Caco-2 (cell line): ENCODE measurements around the gene TMEM53. TPM values are rescaled to one million over a fixed set of nuclear protein-coding genes. Genes with fewer than 3 reads are reported as not detected.

Source experiments
- BruUV-seq: library from RNA; stranded (reverse); fragments of 400-500 nt; replicated peaks from 2 replicates; lab custom pipeline; 2021; lab: Mats Ljungman, UMichigan
- CTCF ChIA-PET: fragments of 300-600 bp; sonication (Branson Sonifier 250); formaldehyde crosslinking; loops from one replicate; lab custom pipeline; 2022; ENCODE audit warnings: antibody characterized with exemption; lab: Charles Lee
- POLR2A ChIA-PET: fragments of 300-600 bp; sonication (Branson Sonifier 250); formaldehyde crosslinking; loops from one replicate; lab custom pipeline; 2022; ENCODE audit warnings: antibody characterized with exemption; lab: Charles Lee
- DNase-seq, 2 experiments: peaks; one replicate each; pipeline versions ENCODE4 v3.0.0 to v3.0.0-alpha.2; 2020 to 2022
- H3K27me3 ChIP-seq: replicated peaks from 2 replicates; pipeline ENCODE4 v1.6.0; 2011; ENCODE audit warnings: low read length; ENCODE audit not compliant: control insufficient read depth, insufficient read depth
- H3K36me3 ChIP-seq: 2 replicates; pipeline ENCODE4 v1.5.1; 2011; ENCODE audit warnings: low read length; ENCODE audit not compliant: control insufficient read depth, insufficient read depth
- H3K4me1 ChIP-seq: fragments of 250-450 bp; sonication (Bioruptor Pico); 2 replicates; pipeline ENCODE4 v1.5.1; 2020; ENCODE audit warnings: mild to moderate bottlenecking
- H3K4me3 ChIP-seq: 2 replicates; pipeline ENCODE4 v1.5.1; 2011; ENCODE audit warnings: low read depth, mild to moderate bottlenecking, control low read depth, low read length
- H3K9me3 ChIP-seq: fragments of 250-450 bp; sonication (Bioruptor Pico); 2 replicates; pipeline ENCODE4 v1.5.1; 2020; ENCODE audit warnings: mild to moderate bottlenecking, moderate library complexity
- H3K27ac Mint-ChIP-seq: one replicate; pipeline ENCODE4 v1.8.0; 2022; ENCODE audit warnings: mixed read lengths; ENCODE audit not compliant: unreplicated experiment
- H3K27me3 Mint-ChIP-seq: one replicate; pipeline ENCODE4 v1.8.0; 2022; ENCODE audit warnings: mixed read lengths; ENCODE audit not compliant: insufficient read depth, unreplicated experiment
- H3K36me3 Mint-ChIP-seq: one replicate; pipeline ENCODE4 v1.8.0; 2022; ENCODE audit warnings: mild to moderate bottlenecking, mixed read lengths; ENCODE audit not compliant: insufficient read depth, unreplicated experiment
- H3K4me1 Mint-ChIP-seq: one replicate; pipeline ENCODE4 v1.8.0; 2022; ENCODE audit warnings: low read depth, mixed read lengths; ENCODE audit not compliant: unreplicated experiment
- H3K4me3 Mint-ChIP-seq: one replicate; pipeline ENCODE4 v1.8.0; 2022; ENCODE audit warnings: mild to moderate bottlenecking, moderate library complexity, mixed read lengths; ENCODE audit not compliant: unreplicated experiment
- H3K9me3 Mint-ChIP-seq: one replicate; pipeline ENCODE4 v1.8.0; 2022; ENCODE audit warnings: mixed read lengths; ENCODE audit not compliant: unreplicated experiment
- intact Hi-C: fragments of 100-400 bp; cut with micrococcal nuclease; formaldehyde crosslinking; loops from one replicate; pipeline ENCODE4 v1.10.0; 2022; ENCODE audit not compliant: unreplicated experiment
- total RNA-seq: library from RNA; stranded (reverse); gene quantifications from 2 replicates; pipeline ENCODE4 v1.2.3, GENCODE V29; 2022
- TF ChIP-seq, protein P1 (sequence below), 2 experiments: fragments of 200-600 bp in 1 of 2; IDR thresholded peaks; 1 replicate in 1 of 2; 2 replicates in 1 of 2; pipeline versions ENCODE4 v1.5.1 to v1.8.0; 2011 to 2022; ENCODE audit warnings: antibody characterized with exemption in 1 of 2, control low read depth in 1 of 2, inconsistent platforms in 1 of 2, low read depth in 1 of 2, low read length in 1 of 2, mild to moderate bottlenecking in 1 of 2, moderate library complexity in 1 of 2; ENCODE audit not compliant: insufficient read depth in 1 of 2, severe bottlenecking in 1 of 2, unreplicated experiment in 1 of 2

TMEM53 gene
- total RNA-seq, 1 experiment from 2014 or later, result 4.4 TPM

DNA sequence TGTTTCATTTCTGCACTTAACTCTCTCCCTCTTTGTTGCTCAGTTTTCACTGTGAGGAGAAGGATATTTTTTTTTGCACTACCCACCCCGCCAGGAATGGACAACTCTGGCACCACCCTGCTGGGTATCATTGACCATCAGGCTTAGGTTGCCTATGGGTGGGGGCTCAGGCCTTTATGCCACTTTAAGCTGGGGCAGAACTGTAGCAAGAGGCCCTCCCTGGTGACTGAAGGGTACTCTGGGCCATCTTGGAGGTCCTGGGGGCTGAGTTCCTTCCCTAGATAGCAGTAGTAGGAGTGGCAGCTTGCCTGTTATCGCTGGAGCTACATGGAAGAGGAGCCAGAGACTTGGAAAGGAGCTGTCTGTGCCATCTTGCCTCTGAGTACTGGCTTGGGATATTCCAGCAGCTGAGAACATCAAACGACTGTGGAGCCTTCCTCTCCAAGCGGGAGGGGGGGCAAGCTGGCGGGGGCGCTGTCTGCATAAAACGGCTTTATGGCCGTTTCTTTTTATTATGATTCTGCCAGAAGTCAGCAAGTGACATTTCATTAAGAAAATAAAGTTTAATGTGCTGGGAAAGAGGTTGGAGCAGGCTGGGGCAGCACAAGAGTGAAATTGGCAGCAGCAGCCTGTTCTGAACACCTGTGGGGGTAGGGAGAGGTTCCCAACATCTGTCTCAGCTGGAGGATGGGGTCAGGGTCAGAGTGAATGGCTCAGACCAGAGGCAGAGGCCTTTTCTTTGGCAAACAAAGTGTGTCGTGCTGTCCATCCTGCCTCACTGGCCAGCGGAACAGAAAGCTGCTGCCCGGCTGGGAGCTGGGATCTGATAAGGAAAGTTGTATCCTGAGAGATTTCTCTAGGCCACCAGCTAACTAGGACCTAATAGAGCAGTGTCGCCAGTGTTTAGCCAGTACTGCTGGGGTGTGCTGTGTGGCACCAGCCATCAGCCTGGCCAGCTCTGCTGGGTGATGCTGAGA is 32.9 kb downstream of the TMEM53 start:
- Mint-ChIP-seq H3K27me3 (no peaks in the 10 kb centered on the region), H3K4me1 (peaks cover 6% of the 10 kb centered on the region), H3K9me3 (no peaks in the 10 kb centered on the region), H3K27ac (no peak overlapping the region), H3K36me3 (peaks cover 24% of the 10 kb centered on the region), H3K4me3 (no peak overlapping the region)
- TF ChIP-seq, protein P1, sequence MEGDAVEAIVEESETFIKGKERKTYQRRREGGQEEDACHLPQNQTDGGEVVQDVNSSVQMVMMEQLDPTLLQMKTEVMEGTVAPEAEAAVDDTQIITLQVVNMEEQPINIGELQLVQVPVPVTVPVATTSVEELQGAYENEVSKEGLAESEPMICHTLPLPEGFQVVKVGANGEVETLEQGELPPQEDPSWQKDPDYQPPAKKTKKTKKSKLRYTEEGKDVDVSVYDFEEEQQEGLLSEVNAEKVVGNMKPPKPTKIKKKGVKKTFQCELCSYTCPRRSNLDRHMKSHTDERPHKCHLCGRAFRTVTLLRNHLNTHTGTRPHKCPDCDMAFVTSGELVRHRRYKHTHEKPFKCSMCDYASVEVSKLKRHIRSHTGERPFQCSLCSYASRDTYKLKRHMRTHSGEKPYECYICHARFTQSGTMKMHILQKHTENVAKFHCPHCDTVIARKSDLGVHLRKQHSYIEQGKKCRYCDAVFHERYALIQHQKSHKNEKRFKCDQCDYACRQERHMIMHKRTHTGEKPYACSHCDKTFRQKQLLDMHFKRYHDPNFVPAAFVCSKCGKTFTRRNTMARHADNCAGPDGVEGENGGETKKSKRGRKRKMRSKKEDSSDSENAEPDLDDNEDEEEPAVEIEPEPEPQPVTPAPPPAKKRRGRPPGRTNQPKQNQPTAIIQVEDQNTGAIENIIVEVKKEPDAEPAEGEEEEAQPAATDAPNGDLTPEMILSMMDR (IDR thresholded peaks at IDR 0.05; ENCODE audit: insufficient read depth in 1 of 2, low read depth in 1 of 2, low read length in 1 of 2, severe bottlenecking in 1 of 2, unreplicated experiment in 1 of 2), result no peak
- Histone ChIP-seq H3K4me1 (no peaks in the 10 kb centered on the region), H3K36me3 (peaks cover 2% of the 10 kb centered on the region; the same call in 1 of the 2 replicates), H3K27me3 (no peaks in the 10 kb centered on the region), H3K4me3 (no peak overlapping the region), H3K9me3 (no peaks in the 10 kb centered on the region)
- BruUV-seq, result no TSS peak
- intact Hi-C loops, result no loop called here
- ChIA-PET POLR2A (interaction anchor here (0.6 to 1.0 kb wide), 2 partner anchors 9 to 19 kb away, joined by 3 to 5 read pairs; no protein-coding TSS in a partner anchor), CTCF (interaction anchor here (1.2 kb wide), 1 partner anchor 11 kb away, joined by 3 read pairs; no protein-coding TSS in a partner anchor)
- DNase-seq, result no peak

DNA sequence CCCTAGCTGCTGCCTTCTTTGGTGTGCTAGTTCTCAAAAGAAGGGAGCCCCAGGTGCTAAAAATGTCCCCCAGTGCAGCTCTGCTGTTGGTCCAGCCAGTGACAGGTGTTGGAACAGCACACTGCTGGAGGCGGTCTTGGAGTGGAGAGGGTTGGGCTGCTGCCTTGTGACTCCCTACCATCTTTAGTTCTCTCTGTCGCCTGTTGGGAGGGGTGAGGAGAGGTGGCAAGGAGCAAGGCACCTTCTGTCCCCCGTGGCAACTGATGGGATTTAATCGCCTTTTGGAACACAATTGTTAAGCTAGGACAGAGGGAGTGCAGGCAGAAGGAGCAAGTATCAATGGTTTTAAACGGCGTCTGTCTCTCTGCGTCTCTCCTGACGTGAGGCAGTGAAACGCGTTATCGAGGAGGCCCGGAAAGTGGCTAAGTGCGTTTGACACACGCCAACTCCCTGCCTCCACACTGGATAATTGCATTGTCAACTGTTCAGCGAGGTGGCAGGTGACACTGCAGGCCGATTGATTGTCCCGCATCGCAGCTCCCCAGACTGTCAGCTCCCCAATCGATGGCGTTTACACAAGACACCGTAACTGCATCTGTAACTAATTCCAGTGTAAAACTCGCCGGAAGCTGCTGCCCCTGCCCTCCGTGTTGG is 34.0 kb downstream of the TMEM53 start:
- Mint-ChIP-seq H3K27me3 (no peaks in the 10 kb centered on the region), H3K27ac (no peak overlapping the region), H3K9me3 (no peaks in the 10 kb centered on the region), H3K4me1 (peaks cover 6% of the 10 kb centered on the region), H3K4me3 (no peak overlapping the region), H3K36me3 (peaks cover 30% of the 10 kb centered on the region)
- H3K9me3 ChIP-seq, result no peaks in the 10 kb centered on the region
- DNase-seq, result no peak
- TF ChIP-seq, protein P1 (IDR thresholded peaks at IDR 0.05; ENCODE audit: insufficient read depth in 1 of 2, low read depth in 1 of 2, low read length in 1 of 2, severe bottlenecking in 1 of 2, unreplicated experiment in 1 of 2), result no peak
- no peak overlapping the region for H3K4me3 ChIP-seq
- no peaks in the 10 kb centered on the region for H3K4me1 ChIP-seq
- no peaks in the 10 kb centered on the region for H3K27me3 ChIP-seq
- CTCF ChIA-PET, result interaction anchor here (0.6 kb wide), 1 partner anchor 245 kb away, joined by 12 read pairs; no protein-coding TSS in a partner anchor
- POLR2A ChIA-PET, result no interaction called here
- no peaks in the 10 kb centered on the region; the same call in 1 of the 2 replicates for H3K36me3 ChIP-seq
- intact Hi-C loops, result no loop called here
- no TSS peak for BruUV-seq
